ENCODE measurements around the gene SDSL. TPM values are rescaled to one million over a fixed set of nuclear protein-coding genes. Genes with fewer than 3 reads are reported as not detected.

SDSL gene
- polyA plus RNA-seq, 3 donors from 2014 or later, result 1.1 to 3.9 (median 2.7) TPM

GRCh38 chr12:113457185-113457584, 35.0 kb downstream of the SDSL start:
- no peaks in the 10 kb centered on the region for H3K9me3 Mint-ChIP-seq
- H3K27ac Mint-ChIP-seq, result no peak overlapping the region
- DNase-seq, result no peak
- H3K4me3 Mint-ChIP-seq, result no peak overlapping the region
- peaks cover 6 to 16% (median 9%) of the 10 kb centered on the region in 3 donors for H3K27me3 Mint-ChIP-seq (ENCODE audit: low read depth in 3 of 3)
- H3K36me3 Mint-ChIP-seq, result no peaks in the 10 kb centered on the region
- H3K4me1 Mint-ChIP-seq, result peaks cover 3 to 9% of the 10 kb centered on the region in 2 donors

- H3K27ac Mint-ChIP-seq, result no peak overlapping the region
Measured at GRCh38 chr12:113457710-113458109, 35.5 kb downstream of the SDSL start.

GRCh38 chr12:113459981-113460380, 37.8 kb downstream of the SDSL start:
- Mint-ChIP-seq H3K27me3 (ENCODE audit: low read depth in 3 of 3) (peaks cover 12 to 28% (median 13%) of the 10 kb centered on the region in 3 donors), H3K4me1 (peaks cover 12 to 22% of the 10 kb centered on the region in 2 donors)

More at GRCh38 chr12:113457710-113458109, 35.5 kb downstream of the SDSL start:
- peaks cover 5 to 14% of the 10 kb centered on the region in 2 donors for H3K4me1 Mint-ChIP-seq
- peaks cover 8 to 19% (median 11%) of the 10 kb centered on the region in 3 donors for H3K27me3 Mint-ChIP-seq (ENCODE audit: low read depth in 3 of 3)
- DNase-seq, result no peak
- H3K36me3 Mint-ChIP-seq, result no peaks in the 10 kb centered on the region
- no peak overlapping the region for H3K4me3 Mint-ChIP-seq
- no peaks in the 10 kb centered on the region for H3K9me3 Mint-ChIP-seq

GRCh38 chr12:113461666-113462065, 39.5 kb downstream of the SDSL start:
- Mint-ChIP-seq H3K36me3 (peaks cover 4% of the 10 kb centered on the region in 3 donors), H3K4me3 (peak overlapping the region in 3 of 5 donors; percentile 42 to 91 (median 84)), H3K27ac (no peak overlapping the region), H3K4me1 (peaks cover 12 to 22% of the 10 kb centered on the region in 2 donors), H3K9me3 (no peaks in the 10 kb centered on the region), H3K27me3 (ENCODE audit: low read depth in 3 of 3) (peaks cover 16 to 28% (median 16%) of the 10 kb centered on the region in 3 donors)
- no peak for DNase-seq

More at GRCh38 chr12:113459981-113460380, 37.8 kb downstream of the SDSL start:
- no peak overlapping the region for H3K27ac Mint-ChIP-seq
- no peaks in the 10 kb centered on the region for H3K9me3 Mint-ChIP-seq
- H3K36me3 Mint-ChIP-seq, result peaks cover 4% of the 10 kb centered on the region in 3 donors
- no peak overlapping the region for H3K4me3 Mint-ChIP-seq
- no peak for DNase-seq

GRCh38 chr12:113462117-113462774, 40.1 kb downstream of the SDSL start:
- Mint-ChIP-seq H3K4me3 (peak overlapping the region; percentile 84 to 91 (median 87)), H3K9me3 (no peaks in the 10 kb centered on the region), H3K27ac (peak overlapping the region in 1 of 6 donors; percentile 54), H3K4me1 (peaks cover 13 to 22% of the 10 kb centered on the region in 2 donors), H3K27me3 (ENCODE audit: low read depth in 3 of 3) (peaks cover 17 to 31% (median 18%) of the 10 kb centered on the region in 3 donors), H3K36me3 (peaks cover 4% of the 10 kb centered on the region in 3 donors)
- peak; percentile 34 to 56 (median 48) for DNase-seq

- H3K36me3 Mint-ChIP-seq, result peaks cover 4% of the 10 kb centered on the region in 3 donors
- H3K27ac Mint-ChIP-seq, result no peak overlapping the region
- H3K4me3 Mint-ChIP-seq, result peak overlapping the region in 4 of 5 donors; percentile 29 to 89 (median 56)
- H3K4me1 Mint-ChIP-seq, result peaks cover 13 to 22% of the 10 kb centered on the region in 2 donors
- DNase-seq, result no peak
- H3K9me3 Mint-ChIP-seq, result no peaks in the 10 kb centered on the region
- H3K27me3 Mint-ChIP-seq (ENCODE audit: low read depth in 3 of 3), result peaks cover 16 to 31% (median 18%) of the 10 kb centered on the region in 3 donors
Measured at GRCh38 chr12:113462998-113463745, 41.0 kb downstream of the SDSL start.

GRCh38 chr12:113463746-113464451, 41.7 kb downstream of the SDSL start:
- H3K4me3 Mint-ChIP-seq, result peak overlapping the region; percentile 29 to 65 (median 44)
- no peaks in the 10 kb centered on the region for H3K9me3 Mint-ChIP-seq
- H3K27me3 Mint-ChIP-seq (ENCODE audit: low read depth in 3 of 3), result peaks cover 17 to 26% (median 18%) of the 10 kb centered on the region in 3 donors
- no peak for DNase-seq
- peaks cover 4% of the 10 kb centered on the region in 3 donors for H3K36me3 Mint-ChIP-seq
- H3K27ac Mint-ChIP-seq, result no peak overlapping the region
- H3K4me1 Mint-ChIP-seq, result peaks cover 13 to 22% of the 10 kb centered on the region in 2 donors

- Mint-ChIP-seq H3K4me3 (no peak overlapping the region), H3K4me1 (peaks cover 13 to 22% of the 10 kb centered on the region in 2 donors), H3K9me3 (no peaks in the 10 kb centered on the region), H3K27me3 (ENCODE audit: low read depth in 3 of 3) (peaks cover 16 to 26% (median 17%) of the 10 kb centered on the region in 3 donors), H3K36me3 (peaks cover 4% of the 10 kb centered on the region in 3 donors), H3K27ac (no peak overlapping the region)
- no peak for DNase-seq
Measured at GRCh38 chr12:113464452-113464775, 42.2 kb downstream of the SDSL start.

GRCh38 chr12:113464852-113465719, 42.9 kb downstream of the SDSL start:
- H3K27me3 Mint-ChIP-seq (ENCODE audit: low read depth in 3 of 3), result peaks cover 16 to 26% (median 17%) of the 10 kb centered on the region in 3 donors
- no peak for DNase-seq
- H3K4me3 Mint-ChIP-seq, result peak overlapping the region in 1 of 5 donors; percentile 14
- no peaks in the 10 kb centered on the region for H3K9me3 Mint-ChIP-seq
- no peak overlapping the region for H3K27ac Mint-ChIP-seq
- peaks cover 4% of the 10 kb centered on the region in 3 donors for H3K36me3 Mint-ChIP-seq
- H3K4me1 Mint-ChIP-seq, result peaks cover 13 to 22% of the 10 kb centered on the region in 2 donors

- Mint-ChIP-seq H3K27me3 (ENCODE audit: low read depth in 3 of 3) (peaks cover 14 to 26% (median 17%) of the 10 kb centered on the region in 3 donors), H3K9me3 (no peaks in the 10 kb centered on the region), H3K36me3 (peaks cover 4% of the 10 kb centered on the region in 3 donors), H3K27ac (no peak overlapping the region), H3K4me1 (peaks cover 13 to 22% of the 10 kb centered on the region in 2 donors), H3K4me3 (peak overlapping the region in 1 of 5 donors; percentile 40)
- DNase-seq, result no peak
Measured at GRCh38 chr12:113465808-113466453, 43.8 kb downstream of the SDSL start.

GRCh38 chr12:113466454-113467141, 44.4 kb downstream of the SDSL start:
- Mint-ChIP-seq H3K27me3 (ENCODE audit: low read depth in 3 of 3) (peaks cover 12 to 26% (median 17%) of the 10 kb centered on the region in 3 donors), H3K27ac (no peak overlapping the region), H3K9me3 (no peaks in the 10 kb centered on the region)

GRCh38 chr12:113467142-113467501, 44.9 kb downstream of the SDSL start:
- Mint-ChIP-seq H3K27ac (no peak overlapping the region), H3K27me3 (ENCODE audit: low read depth in 3 of 3) (peaks cover 12 to 29% (median 19%) of the 10 kb centered on the region in 3 donors), H3K36me3 (peaks cover 4% of the 10 kb centered on the region in 3 donors), H3K9me3 (no peaks in the 10 kb centered on the region), H3K4me3 (peak overlapping the region in 1 of 5 donors; percentile 60), H3K4me1 (peaks cover 11 to 14% of the 10 kb centered on the region in 2 donors)
- DNase-seq, result no peak

More at GRCh38 chr12:113466454-113467141, 44.4 kb downstream of the SDSL start:
- Mint-ChIP-seq H3K4me3 (peak overlapping the region in 1 of 5 donors; percentile 60), H3K4me1 (peaks cover 13 to 20% of the 10 kb centered on the region in 2 donors), H3K36me3 (peaks cover 4% of the 10 kb centered on the region in 3 donors)
- no peak for DNase-seq

Measured in immature natural killer cell (primary cell).